CD4-positive, alpha-beta T cell treated with Interleukin-17A for 4 hours (primary cell): ENCODE results near the gene RAX2.

Source experiments
- DNase-seq: peaks from one replicate; pipeline ENCODE4 v3.0.0-alpha.2; 2020; ENCODE audit warnings: mixed read lengths

Gene RAX2

GRCh38 chr19:3800996-3801395 is 29.0 kb upstream of the RAX2 start:
- no peak for DNase-seq

GRCh38 chr19:3798137-3798536 is 26.1 kb upstream of the RAX2 start:
- DNase-seq, result peak; percentile 55

- DNase-seq, result no peak
Measured at GRCh38 chr19:3796358-3796757, 24.3 kb upstream of the RAX2 start.

- no peak for DNase-seq
Measured at GRCh38 chr19:3793799-3794198, 21.8 kb upstream of the RAX2 start.

GRCh38 chr19:3792114-3792513 is 20.1 kb upstream of the RAX2 start:
- no peak for DNase-seq

GRCh38 chr19:3790941-3791340 is 18.9 kb upstream of the RAX2 start:
- no peak for DNase-seq

- DNase-seq, result no peak
Measured at GRCh38 chr19:3790209-3790734, 18.2 kb upstream of the RAX2 start.

- DNase-seq, result no peak
Measured at GRCh38 chr19:3788996-3789778, 17.2 kb upstream of the RAX2 start.

GRCh38 chr19:3785938-3786824 is 14.2 kb upstream of the RAX2 start, which contains the start of gene MATK:
Gene MATK, minus strand, starts transcription at chr19:3786381. Its CDS starts 1,246 bp downstream, at chr19:3785135.
- peak; percentile 14 for DNase-seq

GRCh38 chr19:3785451-3785937 is 13.5 kb upstream of the RAX2 start:
- DNase-seq, result peak; percentile 11

- DNase-seq, result no peak
Measured at GRCh38 chr19:3784607-3785450, 12.8 kb upstream of the RAX2 start.

- DNase-seq, result peak; percentile 46
Measured at GRCh38 chr19:3783660-3784584, 11.9 kb upstream of the RAX2 start.

GRCh38 chr19:3782903-3783302 is 10.9 kb upstream of the RAX2 start:
- no peak for DNase-seq

GRCh38 chr19:3782330-3782729 is 10.3 kb upstream of the RAX2 start:
- no peak for DNase-seq

- DNase-seq, result no peak
Measured at GRCh38 chr19:3781603-3782002, 9.6 kb upstream of the RAX2 start.

- DNase-seq, result no peak
Measured at GRCh38 chr19:3780786-3781304, 8.8 kb upstream of the RAX2 start.

- DNase-seq, result no peak
Measured at GRCh38 chr19:3778899-3779723, 7.1 kb upstream of the RAX2 start.

GRCh38 chr19:3778104-3778867 is 6.3 kb upstream of the RAX2 start:
- no peak for DNase-seq

GRCh38 chr19:3776479-3777040 is 4.5 kb upstream of the RAX2 start:
- DNase-seq, result no peak
